ENCODE results near the gene ZNF732. TPM values are rescaled to one million over a fixed set of nuclear protein-coding genes. Genes with fewer than 3 reads are reported as not detected.

The ZNF732 gene
- not detected for total RNA-seq

GRCh38 chr4:304969-305680 lies at the start of gene ZNF732:
TSS of gene ZNF732 (minus strand) at chr4:305474. CDS start at chr4:305310, 164 bp downstream.
- Histone ChIP-seq H3K27ac (no peak within 1 kb of the TSS), H3K36me3 (no peaks in the 10 kb centered on the region), H3K4me1 (no peaks in the 10 kb centered on the region), H3K27me3 (peaks cover 0 to 33% (median 10%) of the 10 kb centered on the region in 3 donors), H3K4me3 (peak within 1 kb of the TSS in 3 of 4 donors; percentile 4 to 42 (median 17)), H3K9me3 (no peaks in the 10 kb centered on the region)
- no peak for DNase-seq
- TF ChIP-seq CTCF (IDR thresholded peaks at IDR 0.05 in 4 of 5, conservative IDR thresholded peaks at IDR 0.05 in 1 of 5) (no peak), POLR2A (IDR thresholded peaks at IDR 0.05) (no peak)
- no peak for ATAC-seq
- in situ Hi-C loops (cut with MboI; ENCODE audit: low sequenced_read_pairs in 4 of 4) (no loop called here), intact Hi-C loops (cut with DNase I; ENCODE audit: low total_unique reads) (no loop called here)

DNA sequence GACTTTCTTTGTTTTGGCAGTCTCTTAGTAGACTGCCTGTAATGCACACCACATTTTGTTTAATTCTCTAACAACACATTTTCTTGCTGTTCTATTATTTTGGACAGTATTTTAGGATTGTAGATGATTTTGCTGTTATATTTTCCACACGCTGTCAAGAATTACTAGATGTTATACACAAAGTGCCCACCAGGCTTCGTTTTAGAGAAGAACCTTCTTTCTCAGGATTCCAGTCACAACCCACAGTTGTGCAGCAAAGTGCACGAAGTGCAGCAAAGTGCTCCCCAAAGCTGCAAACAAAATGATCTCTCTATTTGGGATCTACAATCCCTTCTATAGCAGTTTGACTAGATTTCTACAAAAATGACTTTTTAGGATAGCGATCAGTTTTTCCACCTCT lies 34.7 kb upstream of the ZNF732 start:
- H3K4me1 ChIP-seq: peaks cover 5 to 9% of the 10 kb centered on the region in 2 donors

GRCh38 chr4:338759-339097 lies 33.5 kb upstream of the ZNF732 start:
- H3K36me3 ChIP-seq: peaks cover 0 to 1% of the 10 kb centered on the region in 2 donors
- peak overlapping the region; percentile 88 to 99 (median 94) for H3K4me3 ChIP-seq
- H3K9me3 ChIP-seq: no peaks in the 10 kb centered on the region
- intact Hi-C loops (cut with DNase I; ENCODE audit: low total_unique reads): loop anchor here (5.0 kb wide), 1 partner anchor 444 kb away; no protein-coding TSS in a partner anchor
- no peak for ATAC-seq
- DNase-seq: no peak
- TF ChIP-seq POLR2A (IDR thresholded peaks at IDR 0.05): no peak
- TF ChIP-seq CTCF (IDR thresholded peaks at IDR 0.05 in 4 of 5, conservative IDR thresholded peaks at IDR 0.05 in 1 of 5): no peak
- in situ Hi-C loops (cut with MboI; ENCODE audit: low sequenced_read_pairs in 4 of 4): no loop called here
- H3K27ac ChIP-seq: peak overlapping the region in 1 of 4 donors; percentile 89
- peaks cover 5 to 9% of the 10 kb centered on the region in 2 donors for H3K4me1 ChIP-seq
- no peaks in the 10 kb centered on the region for H3K27me3 ChIP-seq

More for the DNA sequence above, 34.7 kb upstream of the ZNF732 start:
- TF ChIP-seq CTCF (IDR thresholded peaks at IDR 0.05 in 4 of 5, conservative IDR thresholded peaks at IDR 0.05 in 1 of 5) (peak in 1 of 5 experiments; percentile 17), POLR2A (IDR thresholded peaks at IDR 0.05) (no peak)
- ATAC-seq (no peak), DNase-seq (no peak)
- in situ Hi-C loops (cut with MboI; ENCODE audit: low sequenced_read_pairs in 4 of 4) (no loop called here), intact Hi-C loops (cut with DNase I; ENCODE audit: low total_unique reads) (no loop called here)
- H3K4me3 ChIP-seq: no peak overlapping the region
- H3K9me3 ChIP-seq: no peaks in the 10 kb centered on the region
- H3K36me3 ChIP-seq: peaks cover 2 to 14% of the 10 kb centered on the region in 2 donors
- H3K27me3 ChIP-seq: no peaks in the 10 kb centered on the region
- no peak overlapping the region for H3K27ac ChIP-seq

DNA sequence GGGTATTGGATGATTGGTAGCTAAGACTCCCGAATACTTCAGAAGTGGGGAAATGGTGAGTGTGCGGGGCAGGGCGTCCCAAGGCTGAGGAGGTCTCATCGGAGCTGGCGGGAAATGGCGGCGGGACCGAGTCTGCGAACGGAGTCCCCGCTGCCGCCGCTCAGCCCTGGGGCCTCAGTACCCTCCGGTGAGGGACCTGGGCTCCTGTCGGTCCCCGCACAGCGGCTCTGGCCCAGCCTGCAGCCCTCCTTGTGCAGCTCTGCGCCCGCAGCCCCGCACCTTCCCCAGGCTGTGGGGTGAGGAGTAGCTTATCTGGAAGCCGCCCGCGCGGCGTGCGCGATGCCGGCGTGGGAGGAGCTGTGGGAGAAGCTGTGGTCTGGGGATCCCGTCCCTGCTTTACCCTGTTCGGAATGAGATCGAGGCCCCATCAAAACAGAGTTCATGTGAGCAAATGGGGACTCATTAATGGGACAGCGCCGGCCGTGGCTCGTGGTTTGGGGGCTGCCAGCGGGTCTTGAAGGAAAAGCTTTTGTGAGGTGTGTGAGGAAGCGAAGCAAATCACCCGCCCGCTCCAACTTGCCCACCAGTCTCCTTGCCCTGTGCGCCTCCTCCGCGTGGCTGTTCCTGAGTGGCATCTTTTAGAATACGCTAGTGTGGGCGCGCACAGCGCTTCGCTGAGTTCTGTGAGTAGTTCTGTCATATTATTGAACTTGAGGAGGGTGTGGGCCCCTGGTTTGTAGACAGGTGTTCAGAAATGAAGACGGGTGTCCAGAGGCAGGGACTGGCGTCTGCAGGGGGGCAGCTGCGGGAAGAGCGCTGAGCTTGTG lies 32.9 kb upstream of the ZNF732 start:
- no peaks in the 10 kb centered on the region for H3K27me3 ChIP-seq
- peak; percentile 39 to 50 for ATAC-seq
- DNase-seq: no peak
- peaks cover 5 to 9% of the 10 kb centered on the region in 2 donors for H3K4me1 ChIP-seq
- in situ Hi-C loops (cut with MboI; ENCODE audit: low sequenced_read_pairs in 4 of 4): no loop called here
- no peaks in the 10 kb centered on the region for H3K36me3 ChIP-seq
- no peaks in the 10 kb centered on the region for H3K9me3 ChIP-seq
- H3K4me3 ChIP-seq: peak overlapping the region; percentile 88 to 99 (median 94)
- no peak for TF ChIP-seq POLR2A (IDR thresholded peaks at IDR 0.05)
- TF ChIP-seq CTCF (IDR thresholded peaks at IDR 0.05 in 4 of 5, conservative IDR thresholded peaks at IDR 0.05 in 1 of 5): no peak
- intact Hi-C loops (cut with DNase I; ENCODE audit: low total_unique reads): loop anchor here (2.0 to 5.0 kb wide), 3 partner anchors 137 to 444 kb away; partner anchors contain the start of genes PIGG and ZNF721
- peak overlapping the region; percentile 82 to 93 (median 90) for H3K27ac ChIP-seq
